C4-2B (cell line): ENCODE data around the gene PARP3.

ENCODE experiments used
- H3K27ac ChIP-seq: fragments of 450-650 bp; 2 replicates; pipeline ENCODE4 v1.5.1; 2017
- CTCF ChIP-seq: fragments of 450-650 bp; conservative IDR thresholded peaks from 2 replicates; pipeline ENCODE4 v1.5.1; 2017; ENCODE audit warnings: mild to moderate bottlenecking
- ZFX ChIP-seq: fragments of 450-650 bp; IDR thresholded peaks from 2 replicates; pipeline ENCODE4 v1.6.1; 2017

The PARP3 gene

GRCh38 chr3:51961011-51961410 lies 18.8 kb downstream of the PARP3 start:
- no peak overlapping the region for H3K27ac ChIP-seq
- no peak for TF ChIP-seq ZFX
- TF ChIP-seq CTCF = no peak

- TF ChIP-seq ZFX = no peak
- TF ChIP-seq CTCF = no peak
- no peak overlapping the region for H3K27ac ChIP-seq
Measured at GRCh38 chr3:51961602-51962569, 19.7 kb downstream of the PARP3 start.

- TF ChIP-seq CTCF (no peak), ZFX (no peak)
- no peak overlapping the region for H3K27ac ChIP-seq
Measured at GRCh38 chr3:51962854-51963530, 20.8 kb downstream of the PARP3 start.

GRCh38 chr3:51963951-51964451 lies 21.8 kb downstream of the PARP3 start:
- TF ChIP-seq CTCF = no peak
- TF ChIP-seq ZFX = no peak
- no peak overlapping the region for H3K27ac ChIP-seq

- no peak overlapping the region for H3K27ac ChIP-seq
- TF ChIP-seq ZFX = no peak
- no peak for TF ChIP-seq CTCF
Measured at GRCh38 chr3:51964521-51964920, 22.4 kb downstream of the PARP3 start.

GRCh38 chr3:51966016-51966415 lies 23.9 kb downstream of the PARP3 start:
- no peak overlapping the region; the same call in 1 of the 2 replicates for H3K27ac ChIP-seq
- TF ChIP-seq ZFX (no peak), CTCF (no peak)

- peak overlapping the region; percentile 83 for H3K27ac ChIP-seq
- TF ChIP-seq CTCF (no peak), ZFX (no peak)
Measured at GRCh38 chr3:51966486-51966885, 24.3 kb downstream of the PARP3 start.
